Activated CD4-positive, alpha-beta T cell treated with anti-CD3 and anti-CD28 coated beads, Interleukin-2, amount 50 U/mL, for 4 hours (primary cell): ENCODE data around the gene EXOSC2.

ENCODE experiments used
- DNase-seq, 2 experiments: peaks; one replicate each; pipeline ENCODE4 v3.0.0-alpha.2; 2020

The EXOSC2 gene, protein sequence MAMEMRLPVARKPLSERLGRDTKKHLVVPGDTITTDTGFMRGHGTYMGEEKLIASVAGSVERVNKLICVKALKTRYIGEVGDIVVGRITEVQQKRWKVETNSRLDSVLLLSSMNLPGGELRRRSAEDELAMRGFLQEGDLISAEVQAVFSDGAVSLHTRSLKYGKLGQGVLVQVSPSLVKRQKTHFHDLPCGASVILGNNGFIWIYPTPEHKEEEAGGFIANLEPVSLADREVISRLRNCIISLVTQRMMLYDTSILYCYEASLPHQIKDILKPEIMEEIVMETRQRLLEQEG

DNA sequence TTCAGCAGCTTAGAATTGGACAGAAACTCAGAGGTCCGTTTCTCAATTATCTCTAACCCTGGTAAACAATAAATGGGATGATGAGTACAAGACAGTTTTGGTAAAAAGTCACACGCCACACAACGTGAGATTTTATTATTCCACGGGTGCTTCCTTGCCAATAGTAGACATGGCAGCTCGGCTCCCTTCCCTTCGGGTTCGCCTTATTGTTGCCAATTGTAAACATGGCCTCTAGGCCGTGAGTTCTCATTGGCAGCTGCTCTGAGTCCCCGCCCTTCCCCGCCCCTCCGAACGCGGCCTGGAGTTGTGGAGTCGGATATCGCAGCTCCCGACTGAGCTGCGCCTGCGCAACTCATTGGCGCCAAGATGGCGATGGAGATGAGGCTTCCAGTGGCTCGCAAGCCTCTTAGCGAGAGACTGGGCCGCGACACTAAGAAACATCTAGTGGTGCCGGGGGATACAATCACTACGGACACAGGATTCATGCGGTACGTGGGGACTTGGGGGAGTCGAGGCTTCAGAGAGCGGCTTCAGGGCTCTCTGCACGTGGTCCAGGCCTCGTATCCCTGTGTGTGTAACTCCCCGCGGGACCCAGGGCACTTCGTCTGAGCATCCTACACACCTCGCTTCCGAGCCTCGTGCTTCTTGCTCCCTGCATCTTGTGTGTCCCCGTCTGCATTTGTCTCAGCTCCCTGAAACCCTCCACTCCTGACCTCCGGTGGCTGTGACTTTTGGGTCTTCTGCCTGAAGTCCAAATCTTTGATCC is at the start of gene EXOSC2:
TSS of gene EXOSC2 (plus strand) at position 355 of the 766 bp plus-strand sequence. CDS start at position 367, 12 bp downstream.
- DNase-seq, result peak; percentile 99

DNA sequence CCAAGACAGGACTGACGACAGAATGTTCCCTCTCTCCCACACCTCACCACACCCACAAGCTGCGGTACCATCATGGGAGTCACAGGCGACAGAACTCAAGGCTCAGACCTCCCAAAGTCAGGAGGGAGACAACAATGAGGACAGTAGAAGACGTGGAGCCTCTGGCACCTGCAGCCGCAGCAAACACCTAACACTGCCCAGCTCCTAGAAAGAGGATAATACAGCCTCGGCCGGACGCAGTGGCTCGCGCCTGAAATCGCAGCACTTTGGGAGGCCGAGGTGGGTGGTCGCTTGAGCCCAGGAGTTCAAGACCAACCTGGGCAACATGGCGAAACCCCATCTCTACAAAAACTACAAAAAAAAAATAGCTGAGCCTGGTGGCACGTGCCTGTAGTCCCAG is 42.4 kb upstream of the EXOSC2 start:
- no peak for DNase-seq

DNA sequence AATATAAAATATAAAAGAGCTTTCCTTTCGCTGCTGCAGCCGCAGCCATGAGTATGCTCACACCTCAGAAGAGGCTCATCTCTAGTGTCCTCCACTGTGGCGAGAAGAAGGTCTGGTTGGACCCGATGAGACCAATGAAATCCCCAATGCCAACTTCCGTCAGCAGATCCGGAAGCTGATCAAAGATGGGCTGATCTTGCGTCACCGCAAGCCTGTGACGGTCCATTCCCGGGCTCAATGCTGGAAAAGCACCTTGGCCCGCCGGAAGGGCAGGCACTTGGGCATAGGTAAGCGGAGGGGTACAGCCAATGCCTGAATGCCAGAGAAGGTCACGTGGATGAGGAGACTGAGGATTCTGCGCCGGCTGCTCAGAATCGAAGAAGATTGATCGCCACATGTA is 41.8 kb upstream of the EXOSC2 start:
- DNase-seq, result no peak

DNA sequence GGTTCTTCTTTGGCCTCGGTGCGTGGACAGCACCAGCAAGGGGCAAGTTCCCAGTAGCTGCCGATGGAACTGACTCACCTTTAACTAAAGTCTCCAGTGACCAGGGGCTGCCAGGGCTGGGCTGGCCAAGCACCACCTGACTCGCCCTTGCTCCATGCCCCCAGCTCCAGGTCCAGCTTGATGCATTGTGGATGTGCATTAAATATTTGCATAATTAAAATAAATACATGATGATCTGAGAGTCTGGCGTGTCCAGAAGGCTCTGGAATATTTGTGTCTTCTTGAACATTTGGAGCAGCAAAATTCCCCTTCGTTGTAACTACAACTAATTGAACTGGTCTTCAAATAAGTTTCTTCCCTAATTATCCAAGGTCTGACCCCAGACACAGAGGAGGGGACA is 38.7 kb upstream of the EXOSC2 start:
- no peak for DNase-seq

DNA sequence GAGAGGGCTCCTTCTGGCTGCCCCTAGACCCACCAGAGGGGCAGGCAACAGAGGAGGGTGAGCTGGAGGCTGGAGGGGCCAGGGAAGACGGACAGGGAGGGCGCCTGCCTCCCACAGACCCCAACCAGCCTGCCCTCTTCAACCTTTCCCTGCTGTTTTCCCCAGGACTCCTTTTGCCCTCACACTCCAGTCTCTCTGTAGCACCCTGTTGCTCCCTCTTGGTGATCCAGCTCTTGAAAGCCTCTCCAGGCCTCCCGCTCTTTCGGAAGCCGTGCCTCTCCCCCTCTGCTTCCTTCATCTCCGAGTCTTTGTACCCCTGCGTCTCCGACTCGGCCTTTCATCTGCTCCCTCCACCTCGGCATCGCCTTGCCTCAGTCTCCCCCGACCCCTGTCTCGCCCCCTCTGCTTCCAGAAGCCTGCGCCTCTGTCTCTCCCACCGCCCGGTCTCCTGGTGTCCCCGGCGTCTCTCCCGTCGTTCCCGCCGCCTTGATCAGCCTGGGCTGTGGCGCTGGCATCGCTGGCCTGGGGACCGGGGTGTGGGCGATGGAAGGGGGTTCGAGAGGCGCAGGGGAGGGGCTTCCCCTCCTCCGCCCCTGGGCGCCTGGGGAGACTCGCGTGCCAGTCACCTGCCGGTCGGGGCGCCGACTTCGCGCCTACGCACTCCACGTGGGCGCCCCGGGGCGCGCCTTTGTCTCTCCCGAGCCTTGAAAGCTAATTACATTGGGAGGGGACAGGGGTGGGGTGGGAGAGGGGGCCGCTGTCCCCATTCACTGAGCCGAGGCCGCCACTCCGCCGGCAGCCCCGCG is 34.5 kb upstream of the EXOSC2 start:
- DNase-seq, result no peak

DNA sequence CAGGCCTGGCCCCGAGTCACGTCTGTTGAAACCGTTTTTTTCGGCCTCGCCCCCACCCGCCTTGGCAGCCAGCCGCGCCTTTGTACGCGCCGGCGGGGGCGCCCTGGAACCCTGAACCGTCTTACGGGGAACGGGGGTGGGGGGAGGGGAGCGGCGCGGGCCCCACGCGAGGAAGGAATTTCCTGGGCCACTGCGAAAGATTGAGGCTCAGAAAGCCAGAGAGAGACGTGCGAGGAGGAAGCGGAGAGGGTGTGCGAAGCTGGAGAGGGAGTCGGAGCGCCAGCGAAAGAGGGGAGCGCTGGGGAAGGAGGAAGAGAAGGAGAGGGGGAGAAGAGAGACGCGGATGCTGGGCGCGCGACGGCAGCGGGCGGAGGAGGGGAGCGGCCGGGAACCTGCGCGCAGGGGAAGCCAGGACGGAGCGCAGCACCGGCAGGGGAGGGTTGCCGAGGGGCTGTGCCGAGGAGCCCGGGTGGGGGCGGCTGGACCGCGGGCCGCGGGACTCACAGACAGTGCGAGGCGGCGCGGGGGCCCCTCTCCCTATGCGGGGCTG is 33.8 kb upstream of the EXOSC2 start:
- no peak for DNase-seq

DNA sequence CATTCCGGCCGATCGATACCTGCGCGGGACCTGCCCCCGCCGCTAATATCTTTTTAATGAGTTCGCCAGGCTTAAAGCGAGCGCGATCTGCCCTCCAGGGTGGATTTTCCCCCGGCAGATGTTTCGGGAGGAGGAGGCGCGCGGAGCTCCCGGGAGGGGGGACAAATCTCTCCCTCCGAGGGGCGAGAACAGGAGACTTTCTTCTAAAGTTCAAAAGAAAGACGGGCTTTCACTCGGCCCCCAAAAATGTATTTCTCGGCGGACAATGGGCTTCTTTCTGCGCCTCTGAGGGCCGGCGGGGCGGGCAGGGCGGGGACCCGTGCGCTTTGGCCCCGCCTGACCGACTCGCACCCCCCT is 33.3 kb upstream of the EXOSC2 start:
- DNase-seq, result no peak

DNA sequence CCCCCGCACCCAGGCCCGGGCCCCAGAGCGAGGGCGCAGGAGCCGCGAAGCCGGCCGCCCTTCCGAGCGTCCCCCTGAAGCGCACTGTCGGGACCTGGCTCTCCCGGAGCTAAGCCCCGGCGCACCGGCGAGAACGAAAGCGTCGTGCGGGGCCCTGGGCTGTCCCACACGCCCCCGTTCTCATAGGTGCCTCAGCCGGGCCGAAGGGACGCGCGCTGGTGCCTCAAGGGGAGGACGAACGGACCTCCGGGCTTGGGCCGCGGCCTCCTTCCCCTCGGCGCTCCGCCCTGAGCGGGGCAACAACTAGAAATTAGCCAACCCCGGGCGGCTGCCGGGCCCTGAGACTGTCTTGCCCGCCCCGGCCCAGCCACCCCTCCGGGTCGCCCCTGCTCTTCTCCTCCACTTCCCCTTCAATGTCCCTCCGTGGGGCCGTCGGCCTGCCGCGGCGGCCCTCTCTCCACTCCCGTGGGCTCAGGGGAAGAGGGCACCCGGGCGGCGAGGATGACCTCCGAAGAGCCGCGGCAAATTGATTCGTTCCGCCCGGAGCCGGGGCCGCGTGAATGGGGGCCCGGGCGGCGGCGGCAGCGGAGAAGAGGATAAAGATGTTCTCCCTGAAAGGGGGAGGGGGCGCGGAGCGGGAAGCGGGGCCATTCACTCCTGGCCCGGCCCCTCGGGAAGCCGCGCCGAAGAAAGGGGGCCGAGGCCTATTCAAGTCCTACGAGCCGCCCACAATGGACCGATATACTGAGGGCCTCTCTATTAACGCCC is 32.7 kb upstream of the EXOSC2 start:
- no peak for DNase-seq

DNA sequence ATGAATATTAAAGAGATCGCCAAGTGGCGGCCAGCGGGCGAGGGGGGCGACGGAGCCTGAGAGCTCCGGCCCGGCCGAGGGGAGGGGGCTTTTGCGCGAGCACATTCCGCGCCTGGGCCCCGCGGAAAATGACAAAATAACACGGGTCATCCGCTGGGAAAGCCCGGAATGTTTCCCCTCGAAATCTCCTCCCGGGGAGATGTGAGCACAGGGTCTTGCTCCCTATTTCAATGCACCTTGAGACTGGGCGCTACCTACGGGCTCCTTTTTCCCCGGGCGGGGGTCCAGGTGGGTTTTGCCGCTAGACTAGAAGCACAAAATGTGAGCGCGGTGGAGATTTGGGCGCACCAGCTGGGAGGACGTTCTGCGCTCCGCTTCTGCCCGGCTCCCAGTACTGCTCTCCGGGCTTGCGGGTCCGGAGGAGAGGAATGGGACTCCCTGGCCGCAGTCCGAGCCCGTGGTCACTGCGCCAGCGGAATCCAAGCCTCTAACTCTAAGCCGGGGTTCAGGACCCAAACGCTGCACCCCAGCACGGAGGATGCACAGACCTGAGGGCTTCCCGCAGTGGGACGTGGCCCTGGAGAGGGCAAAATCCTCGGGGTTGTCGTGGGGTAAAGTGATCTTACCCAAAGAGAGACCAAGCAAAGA is 32.0 kb upstream of the EXOSC2 start:
- no peak for DNase-seq

DNA sequence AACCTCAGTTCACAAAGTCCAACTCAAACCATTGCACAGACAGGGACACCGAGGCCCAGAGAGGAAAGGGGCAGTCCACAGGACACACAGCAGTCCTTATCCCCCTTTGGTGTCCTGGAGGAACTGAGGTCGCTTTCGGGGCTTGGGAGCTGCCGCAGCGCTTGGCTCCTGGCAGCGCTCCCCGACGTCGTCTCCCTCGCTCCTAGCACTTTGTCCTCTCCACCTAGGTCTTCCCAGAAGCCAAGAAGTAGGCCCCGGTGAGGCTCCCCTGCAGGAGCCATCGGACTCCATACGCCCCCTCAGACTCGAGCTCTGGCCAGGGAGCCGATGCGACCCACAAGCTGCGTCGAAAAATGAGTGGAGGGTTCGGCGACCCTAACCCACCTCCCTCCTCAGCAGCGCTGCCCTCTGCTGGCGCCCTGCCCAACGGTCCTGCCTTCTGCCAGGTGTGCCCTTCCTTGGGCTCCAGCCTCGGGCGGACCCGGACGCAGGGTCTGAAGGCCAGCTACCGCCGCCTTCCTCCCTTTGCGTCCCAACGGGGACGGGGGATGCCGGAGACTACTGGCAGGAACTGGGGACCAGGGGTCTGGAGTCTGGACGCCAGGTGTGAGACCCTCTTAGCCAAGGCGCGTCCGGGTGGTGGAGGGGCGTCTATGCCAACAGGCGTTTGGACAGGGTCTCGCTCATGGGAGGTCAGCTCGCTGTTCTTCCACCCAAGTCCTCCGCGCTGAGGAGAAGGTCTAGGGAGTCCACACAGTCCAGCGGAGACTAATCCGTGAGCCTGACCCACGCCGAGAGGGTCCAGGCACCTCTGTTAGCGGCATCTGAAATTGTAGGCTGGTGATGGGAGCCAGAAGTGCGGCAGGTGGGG is 31.2 kb upstream of the EXOSC2 start:
- no peak for DNase-seq

DNA sequence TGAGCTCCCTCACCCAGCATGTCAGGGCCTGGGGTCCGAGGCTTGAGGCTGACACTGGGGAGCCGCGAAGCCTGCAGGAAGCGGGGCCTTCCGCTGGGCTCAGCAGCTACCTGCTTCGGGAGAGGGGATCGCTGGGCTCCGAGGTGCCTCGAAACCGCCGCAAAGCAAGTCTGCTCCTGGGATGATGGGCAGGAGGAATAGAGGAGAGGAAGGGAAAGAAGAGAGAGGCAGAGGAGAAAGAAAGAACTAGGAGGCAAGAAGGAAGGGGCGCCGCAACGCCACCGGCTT is 30.7 kb upstream of the EXOSC2 start:
- DNase-seq, result no peak

DNA sequence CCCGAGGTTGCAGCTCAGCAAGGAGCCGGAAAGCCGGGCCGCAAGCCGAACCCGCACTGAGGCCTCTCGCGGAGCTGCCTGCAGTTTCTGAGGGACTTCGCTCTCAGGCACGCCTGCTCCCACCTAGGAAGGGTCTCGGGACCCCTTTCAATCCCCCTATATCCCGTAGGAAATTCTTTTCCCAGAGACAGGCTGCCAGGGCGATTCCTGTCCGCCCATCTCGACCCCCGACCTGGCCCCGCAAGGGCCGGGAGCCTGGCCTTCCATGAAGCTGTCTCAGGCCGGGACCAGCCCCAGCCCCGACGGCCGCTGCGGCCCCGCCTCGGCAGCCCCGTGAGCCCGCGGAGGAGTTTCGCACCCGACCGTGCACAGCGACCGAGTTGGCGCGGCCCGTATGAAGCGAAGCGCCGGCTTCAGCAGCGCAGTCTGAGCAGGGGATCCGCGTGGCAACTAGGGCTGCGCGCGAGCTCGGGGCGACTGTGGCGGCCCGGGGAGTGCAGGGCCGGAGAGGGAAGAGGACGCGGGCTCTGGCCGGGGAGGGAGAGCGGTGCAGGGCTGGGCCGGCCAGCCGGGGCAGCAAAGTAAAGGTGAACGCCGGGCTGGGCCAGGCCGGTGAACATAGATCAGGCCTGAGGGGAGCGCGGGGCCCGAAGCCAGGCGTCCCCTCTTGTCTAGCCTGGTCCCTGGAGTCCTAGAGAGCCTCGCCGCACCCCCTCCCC is 30.2 kb upstream of the EXOSC2 start:
- no peak for DNase-seq

DNA sequence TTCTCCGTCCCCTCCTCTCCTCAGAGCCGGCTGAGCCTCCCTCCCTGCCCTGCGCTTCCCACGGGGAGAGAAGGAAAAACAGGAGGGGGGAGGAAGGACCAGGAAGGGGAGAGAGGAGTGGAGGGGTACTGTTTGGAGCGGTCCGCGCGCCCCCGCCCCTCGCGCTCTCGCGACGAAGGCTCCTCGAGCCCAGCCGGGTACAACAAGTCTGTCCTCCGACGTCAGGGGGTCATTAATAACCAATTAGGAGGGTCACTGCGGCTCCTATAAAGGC is 29.7 kb upstream of the EXOSC2 start:
- no peak for DNase-seq

DNA sequence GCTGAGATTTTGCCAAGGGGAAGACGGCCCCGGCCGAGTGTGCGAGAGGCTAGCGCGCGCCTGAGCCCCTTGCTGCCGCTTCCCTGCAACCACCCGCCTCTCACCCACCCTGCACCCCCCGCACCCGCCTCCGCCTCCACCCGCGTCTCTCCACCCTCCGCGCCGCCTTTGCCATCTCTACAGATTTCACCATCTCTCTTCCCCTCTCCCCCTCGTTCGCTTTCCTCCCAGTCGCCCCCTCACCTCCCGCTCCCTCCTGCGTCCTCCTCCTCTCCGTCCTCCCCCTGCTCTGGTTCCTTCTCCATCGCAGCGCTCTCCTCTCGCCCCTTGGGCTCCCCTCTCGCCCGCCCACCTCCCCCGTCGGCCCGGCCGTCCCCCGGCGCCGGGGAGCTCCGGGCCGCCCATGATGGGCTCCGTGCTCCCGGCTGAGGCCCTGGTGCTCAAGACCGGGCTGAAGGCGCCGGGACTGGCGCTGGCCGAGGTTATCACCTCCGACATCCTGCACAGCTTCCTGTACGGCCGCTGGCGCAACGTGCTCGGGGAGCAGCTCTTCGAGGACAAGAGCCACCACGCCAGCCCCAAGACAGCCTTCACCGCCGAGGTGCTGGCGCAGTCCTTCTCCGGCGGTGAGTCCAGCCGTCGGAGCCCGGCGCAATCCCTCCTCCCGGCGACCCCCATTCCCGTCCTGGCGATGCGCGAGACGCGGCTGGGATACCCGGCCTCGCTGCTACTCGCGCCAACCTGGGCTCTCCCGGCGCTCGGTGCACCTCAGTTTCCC is 29.1 kb upstream of the EXOSC2 start, which contains the start of gene PRDM12:
TSS of gene PRDM12 (plus strand) at position 344 of the 778 bp plus-strand sequence. CDS start at position 404, 60 bp downstream.
- DNase-seq, result no peak

DNA sequence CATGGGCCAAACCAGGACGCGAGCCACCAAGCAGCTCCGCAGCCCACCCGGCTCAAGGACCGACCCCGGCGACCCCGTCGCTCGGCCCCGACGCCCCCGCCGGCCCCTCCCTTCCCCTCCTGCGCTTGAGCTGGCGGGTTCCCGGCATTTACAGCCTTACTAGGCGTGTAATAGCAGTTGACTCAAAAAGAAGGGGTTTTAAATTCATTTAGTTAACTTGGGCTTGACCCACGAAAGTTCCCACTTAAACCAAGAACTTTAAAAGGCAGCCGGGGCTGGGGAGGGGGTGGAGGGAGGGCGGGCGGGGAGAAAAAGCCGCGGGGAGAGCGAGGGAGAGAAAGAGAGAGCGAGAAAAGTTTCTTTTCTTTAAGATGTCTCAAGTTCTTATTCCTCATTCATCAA is 28.6 kb upstream of the EXOSC2 start:
- no peak for DNase-seq

DNA sequence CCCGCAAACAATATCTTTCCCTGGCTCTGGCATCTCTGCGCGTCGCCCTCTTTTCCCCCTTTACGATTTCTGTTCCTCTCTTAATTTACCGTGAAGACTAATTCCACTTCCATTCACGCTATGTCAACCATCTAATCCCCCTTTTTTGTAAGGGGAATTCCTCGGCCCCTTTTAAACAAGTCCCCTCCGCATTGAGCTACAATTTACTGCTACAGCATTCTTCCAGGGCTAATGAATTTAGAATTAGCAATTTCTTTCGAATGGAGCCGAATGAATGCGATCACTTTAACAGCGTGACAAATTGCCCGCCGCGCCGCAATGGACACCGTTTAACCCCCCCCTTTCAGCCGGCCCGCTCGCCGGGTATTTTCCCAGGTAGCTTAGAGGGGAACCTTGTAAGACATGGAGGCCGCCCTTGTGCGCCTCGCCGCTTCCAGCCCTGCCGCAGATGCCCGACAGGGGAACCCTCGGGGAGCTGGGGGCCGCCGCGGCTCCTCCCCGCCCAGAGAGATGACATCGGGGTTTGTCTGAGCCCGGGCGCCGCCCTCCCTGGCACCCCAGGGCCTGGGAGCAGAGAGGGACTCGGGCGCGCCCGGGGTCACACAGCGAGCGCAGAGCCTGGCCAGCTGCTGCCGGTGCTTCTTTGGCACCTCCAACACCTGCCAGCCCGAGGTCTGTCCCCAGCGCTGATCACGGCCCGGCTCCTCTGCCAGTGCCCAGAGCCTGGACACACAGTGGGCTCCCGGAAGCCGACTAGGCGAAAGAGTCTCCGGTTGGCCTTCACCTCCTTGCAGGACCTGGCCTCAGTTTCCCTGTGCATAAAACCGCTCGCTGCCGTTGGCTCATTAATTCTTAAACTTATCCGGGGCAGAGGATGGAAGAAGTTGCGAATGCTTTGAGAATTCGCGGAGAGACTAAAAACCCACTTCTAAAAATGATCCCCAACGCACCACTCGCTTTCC is 27.9 kb upstream of the EXOSC2 start:
- DNase-seq, result no peak

DNA sequence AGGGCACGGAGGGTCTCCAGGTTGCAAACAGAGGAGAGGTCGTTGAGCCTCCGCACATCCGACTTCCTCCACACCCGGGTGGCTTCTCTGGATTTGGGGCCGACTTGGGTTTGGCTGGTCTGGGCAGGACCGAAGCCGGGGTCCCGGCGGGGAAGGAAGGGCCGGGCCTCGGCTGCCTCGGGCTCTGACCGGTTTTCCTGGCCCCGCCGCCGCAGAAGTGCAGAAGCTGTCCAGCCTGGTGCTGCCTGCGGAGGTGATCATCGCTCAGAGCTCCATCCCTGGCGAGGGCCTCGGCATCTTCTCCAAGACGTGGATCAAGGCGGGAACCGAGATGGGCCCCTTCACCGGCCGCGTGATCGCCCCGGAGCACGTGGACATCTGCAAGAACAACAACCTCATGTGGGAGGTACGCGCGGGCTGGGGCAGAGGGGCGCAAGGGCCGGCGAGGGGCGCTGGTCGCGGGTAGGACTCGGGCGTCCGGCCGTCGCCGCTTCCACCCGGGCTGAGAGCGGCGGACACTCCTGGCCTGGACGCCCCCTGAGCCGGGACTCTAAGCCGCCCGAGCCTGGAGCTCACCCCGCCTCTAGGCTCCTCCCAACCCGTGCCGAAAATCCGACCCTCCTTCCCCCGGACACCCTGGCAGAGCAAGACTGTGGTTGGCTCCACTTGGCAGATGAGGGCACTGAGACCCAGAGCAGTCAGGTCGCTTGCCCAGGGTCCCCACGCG is 27.0 kb upstream of the EXOSC2 start:
- DNase-seq, result no peak

DNA sequence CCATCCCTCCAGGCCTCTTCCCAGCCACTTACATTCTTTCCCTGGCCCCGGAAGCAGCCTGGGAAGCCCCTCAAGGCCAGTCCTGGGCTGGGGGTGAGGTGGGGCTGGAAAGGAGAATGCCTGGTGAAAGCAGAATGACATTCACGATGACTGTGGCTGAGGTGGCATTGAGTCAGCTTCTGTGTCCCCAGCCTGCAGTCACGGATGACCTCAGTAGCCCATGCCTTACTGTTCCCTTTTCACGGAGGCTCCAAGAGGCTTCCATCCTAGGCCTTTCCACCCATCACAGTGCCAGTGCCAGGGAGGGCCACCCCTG is 26.5 kb upstream of the EXOSC2 start:
- DNase-seq, result no peak
